ENCODE data around the gene SLC10A7.
A peak's percentile ranks its signal among the peaks of the same experiment; 100 is the strongest.

The SLC10A7 gene

GRCh38 chr4:146349306-146349705 lies 172.4 kb downstream of the SLC10A7 start:
- no peak for DNase-seq

DNA sequence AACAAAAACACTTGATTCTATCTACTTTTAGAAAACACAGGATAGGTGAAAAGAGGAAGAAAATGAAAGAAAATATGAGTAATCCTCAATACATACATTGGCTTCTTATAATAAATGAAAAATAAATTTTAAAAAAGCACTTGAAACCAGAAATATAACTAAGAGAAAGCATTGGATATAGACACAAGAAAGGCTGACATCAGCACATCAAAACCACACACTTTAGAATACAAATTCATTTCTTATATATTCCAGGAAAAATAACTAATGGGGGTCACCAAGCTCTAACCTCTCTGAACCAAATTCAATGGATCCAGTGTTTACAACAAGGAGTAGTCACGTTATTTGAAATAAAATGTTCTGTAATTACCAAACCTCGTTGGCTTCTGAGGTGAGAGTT lies 173.9 kb downstream of the SLC10A7 start:
- H3K4me3 ChIP-seq (ENCODE audit: insufficient read depth, low read depth, low read length, poor library complexity, severe bottlenecking): no peak overlapping the region
- H3K27ac ChIP-seq (ENCODE audit: insufficient read depth, low read length, poor library complexity, severe bottlenecking): no peak overlapping the region
- no peak for DNase-seq
- H3K36me3 ChIP-seq (ENCODE audit: control insufficient read depth, insufficient read depth, low read length): no peaks in the 10 kb centered on the region
- H3K9me3 ChIP-seq (ENCODE audit: control insufficient read depth, low read length): no peaks in the 10 kb centered on the region
- no peaks in the 10 kb centered on the region for H3K4me1 ChIP-seq (ENCODE audit: control insufficient read depth, insufficient read depth, low read length, poor library complexity, severe bottlenecking)
- H3K27me3 ChIP-seq (replicated peaks; ENCODE audit: control insufficient read depth, insufficient read depth, low read length, poor library complexity, severe bottlenecking): no peaks in the 10 kb centered on the region

More at GRCh38 chr4:146349306-146349705, 172.4 kb downstream of the SLC10A7 start:
- H3K9me3 ChIP-seq (ENCODE audit: control insufficient read depth, low read length): no peaks in the 10 kb centered on the region
- no peaks in the 10 kb centered on the region for H3K36me3 ChIP-seq (ENCODE audit: control insufficient read depth, insufficient read depth, low read length)
- H3K27ac ChIP-seq (ENCODE audit: insufficient read depth, low read length, poor library complexity, severe bottlenecking): no peak overlapping the region
- H3K27me3 ChIP-seq (replicated peaks; ENCODE audit: control insufficient read depth, insufficient read depth, low read length, poor library complexity, severe bottlenecking): no peaks in the 10 kb centered on the region
- no peaks in the 10 kb centered on the region for H3K4me1 ChIP-seq (ENCODE audit: control insufficient read depth, insufficient read depth, low read length, poor library complexity, severe bottlenecking)
- H3K4me3 ChIP-seq (ENCODE audit: insufficient read depth, low read depth, low read length, poor library complexity, severe bottlenecking): no peak overlapping the region

GRCh38 chr4:146346276-146346675 lies 175.5 kb downstream of the SLC10A7 start:
- Histone ChIP-seq H3K27me3 (replicated peaks; ENCODE audit: control insufficient read depth, insufficient read depth, low read length, poor library complexity, severe bottlenecking) (no peaks in the 10 kb centered on the region), H3K27ac (ENCODE audit: insufficient read depth, low read length, poor library complexity, severe bottlenecking) (no peak overlapping the region), H3K4me3 (ENCODE audit: insufficient read depth, low read depth, low read length, poor library complexity, severe bottlenecking) (no peak overlapping the region), H3K36me3 (ENCODE audit: control insufficient read depth, insufficient read depth, low read length) (no peaks in the 10 kb centered on the region), H3K4me1 (ENCODE audit: control insufficient read depth, insufficient read depth, low read length, poor library complexity, severe bottlenecking) (no peaks in the 10 kb centered on the region), H3K9me3 (ENCODE audit: control insufficient read depth, low read length) (no peaks in the 10 kb centered on the region)
- DNase-seq: no peak

GRCh38 chr4:146343776-146344175 lies 178.0 kb downstream of the SLC10A7 start:
- Histone ChIP-seq H3K27ac (ENCODE audit: insufficient read depth, low read length, poor library complexity, severe bottlenecking) (no peak overlapping the region), H3K9me3 (ENCODE audit: control insufficient read depth, low read length) (no peaks in the 10 kb centered on the region), H3K4me1 (ENCODE audit: control insufficient read depth, insufficient read depth, low read length, poor library complexity, severe bottlenecking) (no peaks in the 10 kb centered on the region), H3K36me3 (ENCODE audit: control insufficient read depth, insufficient read depth, low read length) (no peaks in the 10 kb centered on the region), H3K4me3 (ENCODE audit: insufficient read depth, low read depth, low read length, poor library complexity, severe bottlenecking) (no peak overlapping the region), H3K27me3 (replicated peaks; ENCODE audit: control insufficient read depth, insufficient read depth, low read length, poor library complexity, severe bottlenecking) (no peaks in the 10 kb centered on the region)
- no peak for DNase-seq

- H3K4me1 ChIP-seq (ENCODE audit: control insufficient read depth, insufficient read depth, low read length, poor library complexity, severe bottlenecking): no peaks in the 10 kb centered on the region
- H3K36me3 ChIP-seq (ENCODE audit: control insufficient read depth, insufficient read depth, low read length): no peaks in the 10 kb centered on the region
- no peaks in the 10 kb centered on the region for H3K27me3 ChIP-seq (replicated peaks; ENCODE audit: control insufficient read depth, insufficient read depth, low read length, poor library complexity, severe bottlenecking)
- H3K27ac ChIP-seq (ENCODE audit: insufficient read depth, low read length, poor library complexity, severe bottlenecking): no peak overlapping the region
- H3K9me3 ChIP-seq (ENCODE audit: control insufficient read depth, low read length): no peaks in the 10 kb centered on the region
- H3K4me3 ChIP-seq (ENCODE audit: insufficient read depth, low read depth, low read length, poor library complexity, severe bottlenecking): no peak overlapping the region
- no peak for DNase-seq
Measured at GRCh38 chr4:146343199-146343598, 178.5 kb downstream of the SLC10A7 start.

DNA sequence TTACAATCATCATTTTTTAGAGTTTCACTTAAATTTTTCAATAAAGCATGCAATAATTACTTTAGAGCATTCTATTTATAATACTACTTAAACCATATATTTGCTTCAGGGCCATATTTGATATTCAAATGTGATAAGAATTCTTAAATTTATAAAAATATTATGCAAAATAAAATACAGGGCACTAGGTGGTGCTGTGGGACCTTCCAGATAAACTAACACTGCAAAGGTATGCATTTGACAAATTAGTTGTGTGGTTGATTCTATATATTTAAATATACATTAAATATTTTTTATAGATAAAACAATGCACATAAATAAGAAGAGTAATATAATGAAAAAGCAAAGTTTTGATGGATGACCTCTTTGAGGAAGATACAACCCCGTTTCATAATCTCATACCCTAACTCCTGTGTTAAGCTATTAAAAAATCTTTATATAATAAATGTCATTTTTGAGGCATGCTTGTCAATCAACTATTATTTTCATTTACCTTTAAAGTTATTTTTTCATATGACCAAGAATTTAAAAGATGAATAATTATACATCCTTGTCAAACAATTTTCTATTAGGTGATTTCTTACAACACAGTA lies 179.0 kb downstream of the SLC10A7 start:
- Histone ChIP-seq H3K27me3 (replicated peaks; ENCODE audit: control insufficient read depth, insufficient read depth, low read length, poor library complexity, severe bottlenecking) (no peaks in the 10 kb centered on the region), H3K4me1 (ENCODE audit: control insufficient read depth, insufficient read depth, low read length, poor library complexity, severe bottlenecking) (no peaks in the 10 kb centered on the region), H3K36me3 (ENCODE audit: control insufficient read depth, insufficient read depth, low read length) (no peaks in the 10 kb centered on the region), H3K9me3 (ENCODE audit: control insufficient read depth, low read length) (no peaks in the 10 kb centered on the region), H3K27ac (ENCODE audit: insufficient read depth, low read length, poor library complexity, severe bottlenecking) (no peak overlapping the region), H3K4me3 (ENCODE audit: insufficient read depth, low read depth, low read length, poor library complexity, severe bottlenecking) (no peak overlapping the region)
- DNase-seq: peak in 1 of 3 donors; percentile 2

GRCh38 chr4:146340798-146341197 lies 180.9 kb downstream of the SLC10A7 start:
- Histone ChIP-seq H3K27ac (ENCODE audit: insufficient read depth, low read length, poor library complexity, severe bottlenecking) (no peak overlapping the region), H3K9me3 (ENCODE audit: control insufficient read depth, low read length) (no peaks in the 10 kb centered on the region), H3K36me3 (ENCODE audit: control insufficient read depth, insufficient read depth, low read length) (no peaks in the 10 kb centered on the region), H3K4me3 (ENCODE audit: insufficient read depth, low read depth, low read length, poor library complexity, severe bottlenecking) (no peak overlapping the region), H3K27me3 (replicated peaks; ENCODE audit: control insufficient read depth, insufficient read depth, low read length, poor library complexity, severe bottlenecking) (no peaks in the 10 kb centered on the region), H3K4me1 (ENCODE audit: control insufficient read depth, insufficient read depth, low read length, poor library complexity, severe bottlenecking) (no peaks in the 10 kb centered on the region)
- DNase-seq: no peak

DNA sequence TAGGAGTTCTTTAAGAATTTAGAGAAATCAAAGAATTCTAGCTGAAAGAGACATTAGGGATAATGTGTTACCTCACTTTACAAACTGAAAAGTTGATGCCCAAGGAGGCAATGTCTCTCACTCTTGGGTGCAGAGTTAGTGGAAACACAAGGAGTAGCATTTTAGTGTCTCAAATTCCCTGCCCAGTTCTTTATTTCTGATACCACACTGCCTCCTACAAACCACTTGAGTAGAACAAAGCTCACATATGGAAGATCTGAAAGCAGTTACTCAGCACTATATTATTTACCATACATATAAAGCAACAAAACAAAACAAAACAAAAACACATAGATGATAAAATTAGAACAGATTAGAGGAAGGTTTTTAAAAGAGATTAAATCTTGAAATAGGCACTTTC lies 183.2 kb downstream of the SLC10A7 start:
- Histone ChIP-seq H3K9me3 (ENCODE audit: control insufficient read depth, low read length) (no peaks in the 10 kb centered on the region), H3K36me3 (ENCODE audit: control insufficient read depth, insufficient read depth, low read length) (no peaks in the 10 kb centered on the region), H3K4me1 (ENCODE audit: control insufficient read depth, insufficient read depth, low read length, poor library complexity, severe bottlenecking) (no peaks in the 10 kb centered on the region), H3K27ac (ENCODE audit: insufficient read depth, low read length, poor library complexity, severe bottlenecking) (no peak overlapping the region), H3K27me3 (replicated peaks; ENCODE audit: control insufficient read depth, insufficient read depth, low read length, poor library complexity, severe bottlenecking) (no peaks in the 10 kb centered on the region), H3K4me3 (ENCODE audit: insufficient read depth, low read depth, low read length, poor library complexity, severe bottlenecking) (no peak overlapping the region)
- DNase-seq: no peak

DNA sequence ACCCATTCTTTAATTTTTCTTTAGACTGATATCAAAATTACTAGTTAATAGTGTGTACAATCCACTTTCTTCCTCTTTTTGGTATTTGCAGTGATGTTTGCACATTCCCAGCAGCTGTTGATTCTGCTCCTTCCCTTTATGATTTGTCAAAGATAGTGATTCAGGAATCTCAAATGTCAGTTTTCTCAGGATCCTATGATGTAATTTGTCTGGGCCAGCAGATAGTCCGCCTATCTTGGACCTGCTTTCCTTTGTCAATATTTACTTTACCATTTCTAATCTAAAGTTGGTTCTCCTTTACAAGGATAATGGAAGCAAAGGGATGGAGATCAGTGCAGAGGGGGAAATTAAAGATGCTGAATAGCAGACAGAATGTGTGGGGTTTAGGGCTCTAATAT lies 185.3 kb downstream of the SLC10A7 start:
- no peak for DNase-seq
- no peaks in the 10 kb centered on the region for H3K27me3 ChIP-seq (replicated peaks; ENCODE audit: control insufficient read depth, insufficient read depth, low read length, poor library complexity, severe bottlenecking)
- no peaks in the 10 kb centered on the region for H3K4me1 ChIP-seq (ENCODE audit: control insufficient read depth, insufficient read depth, low read length, poor library complexity, severe bottlenecking)
- no peaks in the 10 kb centered on the region for H3K36me3 ChIP-seq (ENCODE audit: control insufficient read depth, insufficient read depth, low read length)
- H3K9me3 ChIP-seq (ENCODE audit: control insufficient read depth, low read length): no peaks in the 10 kb centered on the region
- no peak overlapping the region for H3K4me3 ChIP-seq (ENCODE audit: insufficient read depth, low read depth, low read length, poor library complexity, severe bottlenecking)
- no peak overlapping the region for H3K27ac ChIP-seq (ENCODE audit: insufficient read depth, low read length, poor library complexity, severe bottlenecking)

- H3K4me1 ChIP-seq (ENCODE audit: control insufficient read depth, insufficient read depth, low read length, poor library complexity, severe bottlenecking): no peaks in the 10 kb centered on the region
- DNase-seq: no peak
- H3K4me3 ChIP-seq (ENCODE audit: insufficient read depth, low read depth, low read length, poor library complexity, severe bottlenecking): no peak overlapping the region
- no peak overlapping the region for H3K27ac ChIP-seq (ENCODE audit: insufficient read depth, low read length, poor library complexity, severe bottlenecking)
- H3K36me3 ChIP-seq (ENCODE audit: control insufficient read depth, insufficient read depth, low read length): no peaks in the 10 kb centered on the region
- H3K27me3 ChIP-seq (replicated peaks; ENCODE audit: control insufficient read depth, insufficient read depth, low read length, poor library complexity, severe bottlenecking): no peaks in the 10 kb centered on the region
- no peaks in the 10 kb centered on the region for H3K9me3 ChIP-seq (ENCODE audit: control insufficient read depth, low read length)
Measured at GRCh38 chr4:146335763-146336409, 185.9 kb downstream of the SLC10A7 start.
